GM23338 (cell line): ENCODE results near the gene LIN7C. TPM values are rescaled to one million over a fixed set of nuclear protein-coding genes. Genes with fewer than 3 reads are reported as not detected.

ENCODE experiments used
- ATAC-seq: fragments of 200-7000 bp; cut with Tn5 transposase; 3 replicates; pipeline ENCODE4 v1.9.1; 2020
- DNase-seq: peaks from one replicate; pipeline ENCODE4 v3.0.0-alpha.2; 2015; ENCODE audit warnings: low spot score
- H2AFZ ChIP-seq: fragments of 200-600 bp; sonication (generic); 2 replicates; pipeline ENCODE4 v1.8.0; 2016; ENCODE audit warnings: antibody characterized with exemption, mild to moderate bottlenecking, moderate library complexity
- H3F3A ChIP-seq: fragments of 200-600 bp; sonication (generic); replicated peaks from 2 replicates; pipeline ENCODE4 v1.8.0; 2017; ENCODE audit warnings: antibody characterized with exemption, mixed run types, low read depth
- H3K27ac ChIP-seq: fragments of 200-600 bp; sonication (generic); 2 replicates; pipeline ENCODE4 v1.6.1; 2016; ENCODE audit warnings: low read depth
- H3K27me3 ChIP-seq: fragments of 200-600 bp; sonication (generic); 2 replicates; pipeline ENCODE4 v1.8.0; 2016; ENCODE audit warnings: mild to moderate bottlenecking, mixed run types, moderate library complexity; ENCODE audit not compliant: insufficient read depth
- H3K36me3 ChIP-seq: fragments of 200-600 bp; sonication (generic); 2 replicates; pipeline ENCODE4 v1.8.0; 2016; ENCODE audit warnings: mild to moderate bottlenecking; ENCODE audit not compliant: insufficient read depth
- H3K4me1 ChIP-seq: fragments of 200-600 bp; sonication (generic); 2 replicates; pipeline ENCODE4 v1.8.0; 2016; ENCODE audit warnings: mild to moderate bottlenecking, moderate library complexity; ENCODE audit not compliant: insufficient read depth
- H3K4me2 ChIP-seq: fragments of 200-600 bp; sonication (generic); 2 replicates; pipeline ENCODE4 v1.7.1; 2017; ENCODE audit warnings: mixed run types
- H3K4me3 ChIP-seq: fragments of 200-600 bp; sonication (generic); 2 replicates; pipeline ENCODE4 v1.6.1; 2016; ENCODE audit warnings: mixed run types
- H3K79me2 ChIP-seq: fragments of 200-600 bp; sonication (generic); replicated peaks from 2 replicates; pipeline ENCODE4 v1.8.0; 2017; ENCODE audit warnings: mild to moderate bottlenecking; ENCODE audit not compliant: insufficient read depth
- H3K9me2 ChIP-seq: fragments of 200-600 bp; sonication (generic); 2 replicates; pipeline ENCODE4 v1.8.0; 2017; ENCODE audit not compliant: insufficient read depth
- H4K20me1 ChIP-seq: fragments of 200-600 bp; sonication (generic); replicated peaks from 2 replicates; pipeline ENCODE4 v1.8.0; 2017; ENCODE audit warnings: mild to moderate bottlenecking; ENCODE audit not compliant: insufficient read depth
- H3K27ac Mint-ChIP-seq: 2 replicates; pipeline ENCODE4 v1.8.0; 2020; ENCODE audit warnings: inconsistent platforms, mild to moderate bottlenecking, moderate library complexity, mixed read lengths
- H3K27me3 Mint-ChIP-seq: 3 replicates; pipeline ENCODE4 v1.8.0; 2022; ENCODE audit warnings: low read depth, mild to moderate bottlenecking, moderate library complexity, mixed read lengths, inconsistent platforms; ENCODE audit not compliant: insufficient read depth, poor library complexity
- H3K36me3 Mint-ChIP-seq: 3 replicates; pipeline ENCODE4 v1.8.0; 2021; ENCODE audit warnings: low read depth, mild to moderate bottlenecking, inconsistent platforms, moderate library complexity, mixed read lengths
- H3K4me1 Mint-ChIP-seq: 3 replicates; pipeline ENCODE4 v1.8.0; 2020; ENCODE audit warnings: mild to moderate bottlenecking, inconsistent platforms, mixed read lengths
- H3K4me3 Mint-ChIP-seq: 3 replicates; pipeline ENCODE4 v1.8.0; 2021; ENCODE audit warnings: moderate library complexity, mild to moderate bottlenecking, inconsistent platforms, mixed read lengths
- H3K9me3 Mint-ChIP-seq: 3 replicates; pipeline ENCODE4 v1.8.0; 2020; ENCODE audit warnings: moderate library complexity, mild to moderate bottlenecking, inconsistent platforms, mixed read lengths
- CTCF ChIP-seq, 2 experiments: fragments of 200-600 bp in 1 of 2; sonication (generic) in 1 of 2; conservative IDR thresholded peaks; 2 replicates each; pipeline versions ENCODE4 v1.5.1 to v1.6.1; 2016 to 2017; ENCODE audit warnings: antibody characterized with exemption in 2 of 2, low read depth in 2 of 2, mild to moderate bottlenecking in 2 of 2, moderate library complexity in 1 of 2
- polyA plus RNA-seq: library from polyadenylated mRNA; unstranded; fragments of >200 nt; fragmentation: Nextera tagmentation; extraction: Ambion mirVana; gene quantifications from 2 replicates; pipeline ENCODE4 v1.2.1, GENCODE V29; 2016
- total RNA-seq: library from RNA; depleted of rRNA; stranded (reverse); fragments of >200 nt; shearing (Covaris generic); gene quantifications from 2 replicates; pipeline ENCODE4 v1.2.3, GENCODE V29; 2014
- TF ChIP-seq, protein P1 (sequence below): fragments of 250-450 bp; sonication (Bioruptor Pico); IDR thresholded peaks from 2 replicates; pipeline ENCODE4 v1.5.0; 2020; ENCODE audit warnings: mild to moderate bottlenecking, moderate library complexity

Gene LIN7C
- total and polyA plus RNA-seq, 2 experiments from 2014 or later, result 22.5 to 61.0 TPM

- Histone ChIP-seq H4K20me1 (no peaks in the 10 kb centered on the region), H2AFZ (no peak overlapping the region), H3K4me3 (no peak overlapping the region), H3K27me3 (no peaks in the 10 kb centered on the region), H3K4me2 (no peak overlapping the region), H3K4me1 (no peaks in the 10 kb centered on the region; the same call in 1 of the 2 replicates), H3F3A (0 out of 2 replicates have a peak, but pooled peaks cover 3% of the 10 kb centered on the region), H3K79me2 (no peaks in the 10 kb centered on the region), H3K9me2 (no peaks in the 10 kb centered on the region), H3K27ac (peak overlapping the region; percentile 67; the same call in 1 of the 2 replicates), H3K36me3 (peaks cover 8% of the 10 kb centered on the region)
- DNase-seq (peak; percentile 81), ATAC-seq (peak; percentile 55)
- peaks cover 3% of the 10 kb centered on the region; the same call in 2 of the 3 replicates for H3K4me1 Mint-ChIP-seq
- TF ChIP-seq CTCF (conservative IDR thresholded peaks at IDR 0.05; ENCODE audit: low read depth in 2 of 2), result peak; percentile 80 to 99
- TF ChIP-seq, protein P1, sequence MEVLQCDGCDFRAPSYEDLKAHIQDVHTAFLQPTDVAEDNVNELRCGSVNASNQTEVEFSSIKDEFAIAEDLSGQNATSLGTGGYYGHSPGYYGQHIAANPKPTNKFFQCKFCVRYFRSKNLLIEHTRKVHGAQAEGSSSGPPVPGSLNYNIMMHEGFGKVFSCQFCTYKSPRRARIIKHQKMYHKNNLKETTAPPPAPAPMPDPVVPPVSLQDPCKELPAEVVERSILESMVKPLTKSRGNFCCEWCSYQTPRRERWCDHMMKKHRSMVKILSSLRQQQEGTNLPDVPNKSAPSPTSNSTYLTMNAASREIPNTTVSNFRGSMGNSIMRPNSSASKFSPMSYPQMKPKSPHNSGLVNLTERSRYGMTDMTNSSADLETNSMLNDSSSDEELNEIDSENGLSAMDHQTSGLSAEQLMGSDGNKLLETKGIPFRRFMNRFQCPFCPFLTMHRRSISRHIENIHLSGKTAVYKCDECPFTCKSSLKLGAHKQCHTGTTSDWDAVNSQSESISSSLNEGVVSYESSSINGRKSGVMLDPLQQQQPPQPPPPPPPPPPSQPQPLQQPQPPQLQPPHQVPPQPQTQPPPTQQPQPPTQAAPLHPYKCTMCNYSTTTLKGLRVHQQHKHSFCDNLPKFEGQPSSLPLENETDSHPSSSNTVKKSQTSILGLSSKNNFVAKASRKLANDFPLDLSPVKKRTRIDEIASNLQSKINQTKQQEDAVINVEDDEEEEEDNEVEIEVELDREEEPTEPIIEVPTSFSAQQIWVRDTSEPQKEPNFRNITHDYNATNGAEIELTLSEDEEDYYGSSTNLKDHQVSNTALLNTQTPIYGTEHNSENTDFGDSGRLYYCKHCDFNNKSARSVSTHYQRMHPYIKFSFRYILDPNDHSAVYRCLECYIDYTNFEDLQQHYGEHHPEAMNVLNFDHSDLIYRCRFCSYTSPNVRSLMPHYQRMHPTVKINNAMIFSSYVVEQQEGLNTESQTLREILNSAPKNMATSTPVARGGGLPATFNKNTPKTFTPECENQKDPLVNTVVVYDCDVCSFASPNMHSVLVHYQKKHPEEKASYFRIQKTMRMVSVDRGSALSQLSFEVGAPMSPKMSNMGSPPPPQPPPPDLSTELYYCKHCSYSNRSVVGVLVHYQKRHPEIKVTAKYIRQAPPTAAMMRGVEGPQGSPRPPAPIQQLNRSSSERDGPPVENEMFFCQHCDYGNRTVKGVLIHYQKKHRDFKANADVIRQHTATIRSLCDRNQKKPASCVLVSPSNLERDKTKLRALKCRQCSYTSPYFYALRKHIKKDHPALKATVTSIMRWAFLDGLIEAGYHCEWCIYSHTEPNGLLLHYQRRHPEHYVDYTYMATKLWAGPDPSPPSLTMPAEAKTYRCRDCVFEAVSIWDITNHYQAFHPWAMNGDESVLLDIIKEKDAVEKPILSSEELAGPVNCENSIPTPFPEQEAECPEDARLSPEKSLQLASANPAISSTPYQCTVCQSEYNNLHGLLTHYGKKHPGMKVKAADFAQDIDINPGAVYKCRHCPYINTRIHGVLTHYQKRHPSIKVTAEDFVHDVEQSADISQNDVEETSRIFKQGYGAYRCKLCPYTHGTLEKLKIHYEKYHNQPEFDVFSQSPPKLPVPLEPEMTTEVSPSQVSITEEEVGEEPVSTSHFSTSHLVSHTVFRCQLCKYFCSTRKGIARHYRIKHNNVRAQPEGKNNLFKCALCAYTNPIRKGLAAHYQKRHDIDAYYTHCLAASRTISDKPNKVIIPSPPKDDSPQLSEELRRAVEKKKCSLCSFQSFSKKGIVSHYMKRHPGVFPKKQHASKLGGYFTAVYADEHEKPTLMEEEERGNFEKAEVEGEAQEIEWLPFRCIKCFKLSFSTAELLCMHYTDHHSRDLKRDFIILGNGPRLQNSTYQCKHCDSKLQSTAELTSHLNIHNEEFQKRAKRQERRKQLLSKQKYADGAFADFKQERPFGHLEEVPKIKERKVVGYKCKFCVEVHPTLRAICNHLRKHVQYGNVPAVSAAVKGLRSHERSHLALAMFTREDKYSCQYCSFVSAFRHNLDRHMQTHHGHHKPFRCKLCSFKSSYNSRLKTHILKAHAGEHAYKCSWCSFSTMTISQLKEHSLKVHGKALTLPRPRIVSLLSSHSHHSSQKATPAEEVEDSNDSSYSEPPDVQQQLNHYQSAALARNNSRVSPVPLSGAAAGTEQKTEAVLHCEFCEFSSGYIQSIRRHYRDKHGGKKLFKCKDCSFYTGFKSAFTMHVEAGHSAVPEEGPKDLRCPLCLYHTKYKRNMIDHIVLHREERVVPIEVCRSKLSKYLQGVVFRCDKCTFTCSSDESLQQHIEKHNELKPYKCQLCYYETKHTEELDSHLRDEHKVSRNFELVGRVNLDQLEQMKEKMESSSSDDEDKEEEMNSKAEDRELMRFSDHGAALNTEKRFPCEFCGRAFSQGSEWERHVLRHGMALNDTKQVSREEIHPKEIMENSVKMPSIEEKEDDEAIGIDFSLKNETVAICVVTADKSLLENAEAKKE (CRISPR knock-in tag), result no peak
- no peak overlapping the region for H3K4me3 Mint-ChIP-seq
- H3K36me3 Mint-ChIP-seq, result peaks cover 27% of the 10 kb centered on the region
- no peaks in the 10 kb centered on the region for H3K27me3 Mint-ChIP-seq
- H3K27ac Mint-ChIP-seq, result no peak overlapping the region; the same call in 1 of the 2 replicates
- H3K9me3 Mint-ChIP-seq, result peaks cover 14% of the 10 kb centered on the region; the same call in 2 of the 3 replicates
Observed at GRCh38 chr11:27485930-27486773, 20.4 kb downstream of the LIN7C start.
